ENCODE measurements around the gene ELOVL6. TPM values are rescaled to one million over a fixed set of nuclear protein-coding genes. Genes with fewer than 3 reads are reported as not detected.

ELOVL6 gene
- total RNA-seq, 1 experiment from 2014 or later: 12.9 TPM

- no peak overlapping the region for H3K4me3 ChIP-seq
- H3K9me3 ChIP-seq: no peaks in the 10 kb centered on the region
- no peaks in the 10 kb centered on the region for H3K27me3 ChIP-seq
- no peaks in the 10 kb centered on the region for H3K36me3 ChIP-seq
- DNase-seq: no peak
These were observed 49.3 kb downstream of the ELOVL6 start for GRCh38 chr4:110149089-110149488.

- Histone ChIP-seq H3K4me3 (no peak overlapping the region), H3K27me3 (no peaks in the 10 kb centered on the region), H3K36me3 (no peaks in the 10 kb centered on the region), H3K9me3 (no peaks in the 10 kb centered on the region)
- no peak for DNase-seq
These were observed 56.0 kb downstream of the ELOVL6 start for GRCh38 chr4:110142461-110142860.

- Histone ChIP-seq H3K27me3 (no peaks in the 10 kb centered on the region), H3K4me3 (no peak overlapping the region), H3K36me3 (no peaks in the 10 kb centered on the region), H3K9me3 (no peaks in the 10 kb centered on the region)
- no peak for DNase-seq
These were observed 58.6 kb downstream of the ELOVL6 start for GRCh38 chr4:110139815-110140214.

- Histone ChIP-seq H3K36me3 (no peaks in the 10 kb centered on the region), H3K9me3 (no peaks in the 10 kb centered on the region), H3K4me3 (no peak overlapping the region), H3K27me3 (no peaks in the 10 kb centered on the region)
- DNase-seq: no peak
These were observed 59.3 kb downstream of the ELOVL6 start for GRCh38 chr4:110139111-110139510.

GRCh38 chr4:110138551-110138950, 59.9 kb downstream of the ELOVL6 start:
- no peaks in the 10 kb centered on the region for H3K9me3 ChIP-seq
- H3K36me3 ChIP-seq: no peaks in the 10 kb centered on the region
- H3K4me3 ChIP-seq: no peak overlapping the region
- DNase-seq: no peak
- no peaks in the 10 kb centered on the region for H3K27me3 ChIP-seq

- no peaks in the 10 kb centered on the region for H3K27me3 ChIP-seq
- no peak for DNase-seq
These were observed 60.6 kb downstream of the ELOVL6 start for GRCh38 chr4:110137829-110138228.

GRCh38 chr4:110135523-110135922, 62.9 kb downstream of the ELOVL6 start:
- no peaks in the 10 kb centered on the region for H3K9me3 ChIP-seq
- H3K36me3 ChIP-seq: no peaks in the 10 kb centered on the region
- H3K27me3 ChIP-seq: no peaks in the 10 kb centered on the region
- H3K4me3 ChIP-seq: no peak overlapping the region
- DNase-seq: no peak

More at GRCh38 chr4:110137829-110138228, 60.6 kb downstream of the ELOVL6 start:
- Histone ChIP-seq H3K4me3 (no peak overlapping the region), H3K9me3 (no peaks in the 10 kb centered on the region), H3K36me3 (no peaks in the 10 kb centered on the region)

GRCh38 chr4:110135076-110135475, 63.3 kb downstream of the ELOVL6 start:
- H3K36me3 ChIP-seq: no peaks in the 10 kb centered on the region
- H3K4me3 ChIP-seq: no peak overlapping the region
- no peak for DNase-seq
- H3K27me3 ChIP-seq: no peaks in the 10 kb centered on the region
- no peaks in the 10 kb centered on the region for H3K9me3 ChIP-seq

- no peaks in the 10 kb centered on the region for H3K36me3 ChIP-seq
- no peaks in the 10 kb centered on the region for H3K9me3 ChIP-seq
- no peak for DNase-seq
- no peaks in the 10 kb centered on the region for H3K27me3 ChIP-seq
- no peak overlapping the region for H3K4me3 ChIP-seq
These were observed 64.0 kb downstream of the ELOVL6 start for GRCh38 chr4:110134269-110134869.

- no peaks in the 10 kb centered on the region for H3K36me3 ChIP-seq
- H3K4me3 ChIP-seq: no peak overlapping the region
- H3K27me3 ChIP-seq: no peaks in the 10 kb centered on the region
- H3K9me3 ChIP-seq: no peaks in the 10 kb centered on the region
- DNase-seq: no peak
These were observed 65.3 kb downstream of the ELOVL6 start for GRCh38 chr4:110132816-110133719.

- Histone ChIP-seq H3K27me3 (no peaks in the 10 kb centered on the region), H3K9me3 (no peaks in the 10 kb centered on the region), H3K36me3 (no peaks in the 10 kb centered on the region), H3K4me3 (no peak overlapping the region)
- no peak for DNase-seq
These were observed 66.5 kb downstream of the ELOVL6 start for GRCh38 chr4:110131916-110132315.

- no peaks in the 10 kb centered on the region for H3K27me3 ChIP-seq
- H3K36me3 ChIP-seq: no peaks in the 10 kb centered on the region
- DNase-seq: no peak
- no peak overlapping the region for H3K4me3 ChIP-seq
- no peaks in the 10 kb centered on the region for H3K9me3 ChIP-seq
These were observed 67.6 kb downstream of the ELOVL6 start for GRCh38 chr4:110130576-110131358.

- no peaks in the 10 kb centered on the region for H3K9me3 ChIP-seq
- no peaks in the 10 kb centered on the region for H3K36me3 ChIP-seq
- no peaks in the 10 kb centered on the region for H3K27me3 ChIP-seq
These were observed 68.9 kb downstream of the ELOVL6 start for GRCh38 chr4:110129544-110129943.

GRCh38 chr4:110128472-110128919, 69.9 kb downstream of the ELOVL6 start:
- no peaks in the 10 kb centered on the region for H3K9me3 ChIP-seq
- H3K27me3 ChIP-seq: no peaks in the 10 kb centered on the region
- no peak overlapping the region for H3K4me3 ChIP-seq
- DNase-seq: no peak
- no peaks in the 10 kb centered on the region for H3K36me3 ChIP-seq

More at GRCh38 chr4:110129544-110129943, 68.9 kb downstream of the ELOVL6 start:
- no peak overlapping the region for H3K4me3 ChIP-seq
- no peak for DNase-seq

GRCh38 chr4:110128029-110128428, 70.4 kb downstream of the ELOVL6 start:
- no peak overlapping the region for H3K4me3 ChIP-seq
- H3K27me3 ChIP-seq: no peaks in the 10 kb centered on the region
- DNase-seq: no peak

GRCh38 chr4:110124711-110125110, 73.7 kb downstream of the ELOVL6 start:
- H3K36me3 ChIP-seq: no peaks in the 10 kb centered on the region
- H3K27me3 ChIP-seq: no peaks in the 10 kb centered on the region
- H3K9me3 ChIP-seq: no peaks in the 10 kb centered on the region
- no peak for DNase-seq
- no peak overlapping the region for H3K4me3 ChIP-seq

More at GRCh38 chr4:110128029-110128428, 70.4 kb downstream of the ELOVL6 start:
- no peaks in the 10 kb centered on the region for H3K36me3 ChIP-seq
- H3K9me3 ChIP-seq: no peaks in the 10 kb centered on the region

- Histone ChIP-seq H3K4me3 (no peak overlapping the region), H3K36me3 (no peaks in the 10 kb centered on the region), H3K9me3 (no peaks in the 10 kb centered on the region), H3K27me3 (no peaks in the 10 kb centered on the region)
- no peak for DNase-seq
These were observed 76.2 kb downstream of the ELOVL6 start for GRCh38 chr4:110122201-110122600.

Data from MG63 (cell line).